ENCODE data around the gene NPAS3.

DNA sequence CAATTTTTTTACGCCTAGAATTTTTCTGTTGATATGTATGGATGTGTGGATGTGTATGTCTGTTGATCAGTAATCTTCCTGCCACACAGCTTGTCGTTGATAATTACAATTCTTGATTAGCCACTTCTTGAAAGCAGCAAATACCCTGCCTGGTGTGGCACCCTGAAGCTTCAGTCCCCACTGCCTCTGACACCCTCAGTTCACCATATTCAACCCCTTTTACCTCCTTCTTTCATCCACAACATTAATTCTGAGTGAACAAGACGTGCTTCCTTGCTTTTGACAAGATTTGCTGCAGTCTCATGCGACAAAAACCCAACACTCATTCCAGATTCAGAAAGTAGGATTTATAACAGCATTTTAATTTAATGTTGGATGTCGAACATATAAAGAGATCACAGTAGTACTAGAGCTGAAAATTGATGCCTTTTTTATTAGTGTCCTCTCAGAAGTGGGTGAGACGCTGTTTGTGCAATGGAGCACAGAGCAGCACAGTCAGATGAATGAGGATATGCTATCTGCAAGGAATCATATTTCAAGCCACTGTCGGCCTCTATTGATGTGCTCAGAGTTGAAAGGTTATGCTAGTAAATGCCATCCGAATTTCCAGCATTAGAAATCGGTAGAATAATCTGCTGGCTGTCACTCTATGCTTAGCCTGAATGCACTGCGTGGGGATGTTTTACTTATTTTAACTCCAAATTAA is 628.5 kb downstream of the NPAS3 start:
- no peak for TF ChIP-seq POLR2AphosphoS5 (IDR thresholded peaks at IDR 0.05; ENCODE audit: borderline replicate concordance, low read depth, low read length)
- no peak for TF ChIP-seq EZH2 (IDR thresholded peaks at IDR 0.05)
- TF ChIP-seq FOXP2 (optimal IDR thresholded peaks at IDR 0.05; ENCODE audit: control extremely low read depth, extremely low read length, insufficient read depth) = no peak
